Activated naive CD4-positive, alpha-beta T cell treated with anti-CD3 and anti-CD28 coated beads, Interleukin-2, amount 10 ng/mL, durations not matched to agents 7 days and 5 days (primary cell): ENCODE data around the gene SMIM29.

Experiments
- CTCF ChIA-PET: fragments of 350-600 bp; sonication (Branson Sonifier 250); formaldehyde crosslinking; loops from one replicate; lab custom pipeline; 2021; ENCODE audit warnings: antibody characterized with exemption; lab: Charles Lee
- DNase-seq: peaks from one replicate; pipeline ENCODE4 v3.0.0-alpha.2; 2020
- H3K27ac Mint-ChIP-seq: one replicate; pipeline ENCODE4 v1.8.0; 2021; ENCODE audit warnings: mild to moderate bottlenecking, moderate library complexity, mixed read lengths
- H3K27me3 Mint-ChIP-seq: one replicate; pipeline ENCODE4 v1.8.0; 2021; ENCODE audit warnings: mild to moderate bottlenecking, mixed read lengths
- H3K36me3 Mint-ChIP-seq: one replicate; pipeline ENCODE4 v1.8.0; 2021; ENCODE audit warnings: mixed read lengths
- H3K4me1 Mint-ChIP-seq: one replicate; pipeline ENCODE4 v1.8.0; 2021; ENCODE audit warnings: mixed read lengths
- H3K4me3 Mint-ChIP-seq: one replicate; pipeline ENCODE4 v1.8.0; 2021; ENCODE audit warnings: mild to moderate bottlenecking, moderate library complexity, mixed read lengths
- H3K9me3 Mint-ChIP-seq: one replicate; pipeline ENCODE4 v1.8.0; 2021; ENCODE audit warnings: mixed read lengths

The SMIM29 gene

DNA sequence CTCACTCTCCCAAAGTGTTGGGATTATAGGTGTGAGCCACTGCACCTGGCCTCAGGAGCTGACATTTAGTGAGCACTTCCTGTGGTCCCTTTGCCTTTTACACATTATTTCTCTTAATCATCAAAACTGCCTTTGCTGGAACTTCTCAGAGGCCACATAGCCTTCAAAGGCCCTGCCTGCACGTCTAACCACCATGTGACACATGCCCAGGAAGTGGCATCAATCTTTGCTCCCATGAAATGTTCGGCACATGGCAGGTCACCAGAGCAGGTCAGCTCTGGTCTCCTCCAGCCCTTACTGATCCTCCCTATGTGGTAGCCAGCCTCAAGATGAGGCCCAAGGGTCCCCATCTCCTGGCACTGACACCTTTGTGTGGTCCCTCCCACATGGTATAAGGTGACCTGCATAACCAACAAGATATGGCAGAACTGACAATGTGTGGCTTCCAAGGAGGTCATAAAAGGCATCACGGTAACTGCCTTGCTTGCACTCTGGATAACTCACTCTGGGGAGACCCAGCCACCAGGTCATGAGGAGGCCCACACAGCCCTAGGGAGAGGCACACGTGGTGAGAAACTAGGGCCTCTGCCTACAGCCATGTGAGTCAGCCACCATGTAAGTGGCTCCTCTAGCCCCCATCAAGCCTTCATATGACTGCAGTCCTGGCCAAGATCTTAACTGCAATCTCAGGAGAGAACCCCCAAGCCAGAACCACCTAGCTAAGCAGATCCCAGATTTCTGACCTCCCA is 40.9 kb downstream of the SMIM29 start:
- Mint-ChIP-seq H3K27ac (no peak overlapping the region), H3K9me3 (no peaks in the 10 kb centered on the region), H3K4me3 (no peak overlapping the region), H3K4me1 (peaks cover 10% of the 10 kb centered on the region), H3K27me3 (peaks cover 10% of the 10 kb centered on the region), H3K36me3 (no peaks in the 10 kb centered on the region)
- DNase-seq, result no peak
- CTCF ChIA-PET, result no interaction called here

DNA sequence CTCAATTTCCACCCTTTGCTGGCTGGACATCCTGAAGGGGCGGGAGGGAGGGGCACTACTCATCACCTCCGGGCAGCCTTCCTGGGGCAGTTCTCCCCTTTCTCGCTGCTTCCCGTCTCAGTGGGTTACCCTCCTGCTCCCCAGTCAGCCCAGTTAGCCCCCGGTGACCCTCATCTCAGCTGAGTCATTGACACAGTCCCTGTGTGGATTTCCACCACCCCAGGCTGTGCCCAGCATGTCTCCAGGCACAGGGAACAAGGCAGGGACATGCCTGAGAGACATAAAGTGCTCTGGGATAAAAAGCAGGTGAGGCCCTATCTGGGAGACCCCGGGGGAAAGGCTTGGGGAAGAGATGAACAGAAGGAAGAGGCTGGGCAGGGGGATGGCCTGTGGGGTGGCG is 42.1 kb downstream of the SMIM29 start:
- Mint-ChIP-seq H3K27ac (peak overlapping the region; percentile 37), H3K27me3 (peaks cover 7% of the 10 kb centered on the region), H3K4me1 (peaks cover 10% of the 10 kb centered on the region), H3K36me3 (no peaks in the 10 kb centered on the region), H3K4me3 (no peak overlapping the region), H3K9me3 (peaks cover 2% of the 10 kb centered on the region)
- no peak for DNase-seq
- CTCF ChIA-PET, result no interaction called here

DNA sequence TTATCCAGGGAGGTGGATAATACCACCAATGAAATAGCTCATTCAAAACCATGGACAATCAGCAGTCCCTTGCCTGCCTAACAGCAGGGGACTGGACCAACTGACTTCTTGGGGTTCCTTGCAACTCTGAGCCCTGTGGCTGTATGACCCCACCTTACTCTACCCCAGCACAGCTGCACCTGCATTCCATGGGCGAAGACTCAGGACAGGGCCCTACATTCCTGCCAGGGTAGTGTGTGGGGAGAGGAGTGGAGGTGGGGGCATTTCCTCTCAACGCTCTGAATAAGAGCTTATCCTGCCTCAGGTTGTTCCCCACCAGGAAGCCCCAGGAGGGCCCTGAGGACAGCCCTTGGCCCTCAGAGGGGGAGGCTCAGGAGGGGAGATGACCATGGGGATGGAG is 42.9 kb downstream of the SMIM29 start:
- Mint-ChIP-seq H3K4me1 (peaks cover 10% of the 10 kb centered on the region), H3K9me3 (peaks cover 2% of the 10 kb centered on the region)
- CTCF ChIA-PET, result interaction anchor here (1.3 kb wide), 1 partner anchor 10 kb away, joined by 7 read pairs; no protein-coding TSS in a partner anchor

DNA sequence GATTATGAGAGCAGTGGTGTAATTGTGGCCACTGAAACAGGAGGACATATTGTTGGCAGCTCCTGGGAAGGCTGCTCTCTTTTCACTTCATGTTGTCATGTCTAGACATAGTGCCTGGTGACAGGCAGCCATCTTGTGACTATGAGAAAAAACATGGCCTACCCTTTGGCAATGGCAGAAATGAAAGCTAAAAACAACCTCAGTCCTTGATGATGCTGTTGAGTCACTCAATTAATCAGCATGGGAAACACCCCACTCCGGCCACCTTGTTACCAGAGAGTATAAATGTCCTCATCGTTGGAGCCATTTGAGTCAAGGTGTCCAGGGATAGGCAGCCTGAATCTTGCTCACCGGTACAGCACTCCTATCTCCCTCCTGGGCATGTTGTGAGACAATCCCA is 43.3 kb downstream of the SMIM29 start:
- H3K27me3 Mint-ChIP-seq, result peaks cover 12% of the 10 kb centered on the region
- no peak overlapping the region for H3K4me3 Mint-ChIP-seq
- H3K9me3 Mint-ChIP-seq, result peaks cover 2% of the 10 kb centered on the region
- CTCF ChIA-PET, result interaction anchor here (1.3 kb wide), 1 partner anchor 10 kb away, joined by 7 read pairs; no protein-coding TSS in a partner anchor
- H3K36me3 Mint-ChIP-seq, result no peaks in the 10 kb centered on the region
- H3K27ac Mint-ChIP-seq, result no peak overlapping the region
- H3K4me1 Mint-ChIP-seq, result peaks cover 10% of the 10 kb centered on the region
- no peak for DNase-seq

More for the DNA sequence above, 42.9 kb downstream of the SMIM29 start:
- Mint-ChIP-seq H3K4me3 (no peak overlapping the region), H3K27me3 (peaks cover 12% of the 10 kb centered on the region), H3K27ac (no peak overlapping the region), H3K36me3 (no peaks in the 10 kb centered on the region)
- no peak for DNase-seq

DNA sequence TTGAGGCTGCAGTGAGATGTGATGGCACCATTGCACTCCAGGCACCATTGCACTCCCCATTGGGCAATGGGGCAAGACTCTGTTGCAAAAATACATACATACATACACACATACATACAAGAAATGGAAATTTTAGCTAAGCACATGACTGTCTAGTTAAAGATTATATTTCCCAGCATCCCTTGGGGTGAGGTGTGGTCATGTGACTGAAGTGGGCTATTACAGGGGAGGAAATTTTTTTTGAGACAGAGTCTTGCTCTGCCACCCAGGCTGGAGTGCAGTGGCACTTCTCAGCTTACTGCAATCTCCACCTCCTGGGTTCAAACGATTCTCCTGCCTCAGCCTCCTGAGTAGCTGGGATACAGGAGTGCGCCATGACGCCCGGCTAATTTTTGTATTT is 44.1 kb downstream of the SMIM29 start:
- CTCF ChIA-PET, result interaction anchor here (1.3 kb wide), 1 partner anchor 9 kb away, joined by 7 read pairs; no protein-coding TSS in a partner anchor
- Mint-ChIP-seq H3K4me1 (peaks cover 10% of the 10 kb centered on the region), H3K4me3 (no peak overlapping the region), H3K36me3 (no peaks in the 10 kb centered on the region), H3K9me3 (peaks cover 2% of the 10 kb centered on the region), H3K27me3 (peaks cover 19% of the 10 kb centered on the region), H3K27ac (no peak overlapping the region)
- DNase-seq, result no peak

DNA sequence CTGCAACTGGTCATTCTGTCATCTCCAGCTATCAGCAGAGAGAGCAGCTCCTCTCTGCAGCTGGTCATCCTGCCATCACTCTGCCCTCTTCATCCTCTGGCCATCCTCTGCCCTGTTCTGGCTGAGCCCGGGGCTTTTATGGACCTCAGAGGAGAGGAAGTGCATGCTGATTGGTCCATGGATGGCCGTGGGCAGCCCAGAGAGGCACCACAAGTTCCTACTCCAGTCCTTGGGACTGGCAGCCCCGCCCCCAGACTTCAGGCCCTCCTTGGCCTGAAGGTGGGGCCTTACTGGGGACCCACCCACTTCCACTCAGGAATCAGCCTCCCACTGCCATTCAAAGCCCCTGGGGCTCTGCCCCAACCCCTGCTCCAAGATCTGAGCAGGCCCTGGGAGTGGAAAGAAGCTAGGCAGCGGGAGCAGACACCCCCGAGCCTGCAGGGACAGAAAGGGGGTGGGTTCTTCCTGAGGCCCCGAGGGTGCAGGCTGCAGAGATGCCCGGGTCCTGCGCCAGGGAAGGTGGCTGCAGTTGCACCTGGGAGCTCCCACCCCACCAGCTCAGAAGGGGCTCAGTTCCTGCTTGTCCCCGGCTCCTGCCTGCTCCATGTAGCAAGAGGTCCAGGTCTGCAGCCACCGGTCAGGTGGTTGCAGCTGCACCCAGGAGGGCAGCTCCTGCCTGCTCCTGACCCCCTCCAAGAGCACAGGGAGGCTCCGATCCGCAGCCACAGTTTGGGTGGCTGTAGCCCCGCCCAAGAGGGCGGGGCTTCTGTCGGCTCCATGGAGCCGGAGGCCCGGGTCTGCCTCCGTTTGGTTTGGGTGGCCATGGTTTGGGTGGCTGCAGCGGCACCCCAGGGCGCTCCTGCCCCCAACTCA is 46.2 kb downstream of the SMIM29 start:
- Mint-ChIP-seq H3K4me1 (peaks cover 6% of the 10 kb centered on the region), H3K36me3 (no peaks in the 10 kb centered on the region), H3K4me3 (no peak overlapping the region), H3K27me3 (peaks cover 24% of the 10 kb centered on the region), H3K9me3 (peaks cover 2% of the 10 kb centered on the region), H3K27ac (no peak overlapping the region)
- CTCF ChIA-PET, result interaction anchor here (1.6 to 1.9 kb wide), 3 partner anchors 13 to 213 kb away, joined by 4 to 9 read pairs (median 6); partner anchors contain the start of gene SMIM29
- DNase-seq, result no peak

DNA sequence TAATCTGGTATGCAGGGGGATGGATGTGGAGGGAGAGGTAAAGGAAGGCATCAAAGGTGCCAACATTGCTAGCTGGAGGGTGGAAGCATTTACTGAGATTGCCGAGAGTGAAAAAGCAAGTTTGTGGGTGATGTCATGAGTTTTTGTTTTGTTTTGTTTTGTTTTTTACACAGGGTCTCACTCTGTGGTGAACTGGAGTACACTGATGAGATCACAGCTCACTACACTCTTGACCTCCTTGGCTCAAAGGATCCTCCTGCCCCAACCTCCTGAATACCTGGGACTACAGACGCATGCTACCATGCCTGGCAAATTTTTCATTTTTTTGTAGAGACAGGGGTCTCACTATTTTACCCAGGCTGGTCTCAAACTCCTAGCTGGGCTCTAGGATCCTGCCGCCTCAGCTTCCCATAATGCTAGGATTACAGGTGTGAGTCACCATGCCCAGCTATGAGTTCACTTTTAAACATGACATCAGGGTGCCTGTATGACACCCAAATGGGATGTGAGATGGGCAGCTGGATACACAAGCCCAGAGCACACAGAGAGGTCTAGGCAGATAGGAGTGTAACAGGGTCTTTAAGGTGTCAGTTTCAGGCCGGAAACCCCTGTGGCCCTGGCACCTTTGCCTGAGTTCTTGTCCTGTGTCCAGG is 47.2 kb downstream of the SMIM29 start:
- Mint-ChIP-seq H3K27ac (no peak overlapping the region), H3K36me3 (no peaks in the 10 kb centered on the region), H3K4me3 (no peak overlapping the region), H3K9me3 (peaks cover 2% of the 10 kb centered on the region), H3K4me1 (peaks cover 4% of the 10 kb centered on the region), H3K27me3 (peaks cover 23% of the 10 kb centered on the region)
- CTCF ChIA-PET, result interaction anchor here (1.6 to 1.9 kb wide), 3 partner anchors 12 to 214 kb away, joined by 4 to 9 read pairs (median 6); partner anchors contain the start of gene SMIM29
- no peak for DNase-seq

DNA sequence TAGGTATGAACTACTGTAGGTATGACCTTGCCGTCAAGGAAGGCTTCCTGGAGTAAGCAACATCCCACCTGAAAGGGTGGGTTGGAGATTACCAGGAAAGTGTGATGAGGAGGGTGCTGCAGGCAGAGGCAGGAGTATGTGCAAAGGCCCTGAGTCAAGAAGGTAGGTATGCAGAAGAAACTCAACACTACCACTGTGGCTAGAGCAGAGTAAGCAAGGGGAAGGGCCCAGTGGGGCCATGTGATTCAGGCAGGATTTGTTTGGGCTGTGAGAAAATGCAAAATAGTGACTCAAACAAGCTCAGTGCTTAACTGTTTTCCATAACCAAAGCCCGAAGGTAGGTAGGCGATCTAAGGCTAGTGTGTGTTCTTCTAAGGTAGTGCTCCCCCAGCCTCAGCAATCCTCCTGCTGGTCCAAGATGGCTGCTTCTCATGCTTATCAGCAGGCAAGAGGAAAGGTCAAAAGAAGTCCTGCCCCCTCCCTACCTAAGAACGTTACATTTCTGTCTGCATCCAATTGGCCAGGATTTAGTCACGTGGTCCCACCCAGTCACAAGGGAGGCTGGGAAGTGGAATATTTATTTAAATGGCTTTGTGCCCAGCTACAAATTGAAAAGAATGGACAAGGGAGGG is 48.4 kb downstream of the SMIM29 start:
- Mint-ChIP-seq H3K4me3 (no peak overlapping the region), H3K27me3 (peaks cover 31% of the 10 kb centered on the region), H3K36me3 (no peaks in the 10 kb centered on the region), H3K27ac (no peak overlapping the region), H3K4me1 (peaks cover 7% of the 10 kb centered on the region), H3K9me3 (peaks cover 2% of the 10 kb centered on the region)
- DNase-seq, result no peak
- CTCF ChIA-PET, result interaction anchor here (1.9 kb wide), 1 partner anchor 10 kb away, joined by 9 read pairs; no protein-coding TSS in a partner anchor

DNA sequence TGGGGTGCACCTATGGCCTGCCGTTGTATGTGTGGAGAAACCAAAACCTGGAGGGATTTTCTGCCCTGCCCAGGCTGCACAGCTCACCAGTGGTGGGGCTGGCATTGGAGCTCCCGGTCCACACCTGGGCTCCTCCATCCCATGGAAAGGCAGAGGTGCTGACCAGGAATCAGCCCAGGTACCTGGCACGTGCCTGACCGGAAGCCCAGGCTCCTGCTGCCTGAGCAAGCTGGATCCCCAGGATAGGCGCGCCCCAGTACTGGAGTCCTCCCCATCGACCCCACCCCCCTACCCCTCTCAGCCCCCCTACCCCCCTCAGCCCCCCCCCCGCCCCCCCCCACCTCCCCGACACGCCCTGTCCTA is 52.0 kb downstream of the SMIM29 start:
- H3K36me3 Mint-ChIP-seq, result no peaks in the 10 kb centered on the region
- CTCF ChIA-PET, result interaction anchor here (1.0 to 3.2 kb wide), 11 partner anchors 26 to 1045 kb away, joined by 3 to 34 read pairs (median 10); partner anchors contain the start of genes HMGA1, NUDT3 and SMIM29
- no peak overlapping the region for H3K27ac Mint-ChIP-seq
- peaks cover 7% of the 10 kb centered on the region for H3K4me1 Mint-ChIP-seq
- peaks cover 1% of the 10 kb centered on the region for H3K9me3 Mint-ChIP-seq
- peaks cover 42% of the 10 kb centered on the region for H3K27me3 Mint-ChIP-seq
- peak overlapping the region; percentile 67 for H3K4me3 Mint-ChIP-seq
- no peak for DNase-seq
